ENCODE data around the gene SFTA2.
"Not testable (repeated sequence)": the region's sequence is repeated elsewhere in the genome, so short reads cannot be mapped to it uniquely, and the experiment has no call there.

Gene SFTA2

GRCh38 chr6:30935018-30935417, 3.0 kb upstream of the SFTA2 start:
- Histone ChIP-seq H3K9ac (no peak overlapping the region), H3K4me2 (no peak overlapping the region), H3K4me1 (peaks cover 0 to 8% (median 0%) of the 10 kb centered on the region in 10 experiments; a peak in 2 of 20 replicates), H4K20me1 (no peaks in the 10 kb centered on the region), H3K4me3 (no peak overlapping the region), H3K9me3 (replicated peaks in 1 of 11) (no peaks in the 10 kb centered on the region), H3K27me3 (no peaks in the 10 kb centered on the region), H3K36me3 (no peaks in the 10 kb centered on the region), H3K27ac (no peak overlapping the region)
- no peak for TF ChIP-seq Cebpa-rat (IDR thresholded peaks at IDR 0.05)

- TF ChIP-seq Cebpa-rat (IDR thresholded peaks at IDR 0.05): no peak
- no peak overlapping the region for H3K4me2 ChIP-seq
- H3K27me3 ChIP-seq: no peaks in the 10 kb centered on the region
- no peaks in the 10 kb centered on the region for H4K20me1 ChIP-seq
- no peak overlapping the region for H3K9ac ChIP-seq
- H3K4me1 ChIP-seq: no peaks in the 10 kb centered on the region
- peaks cover 0 to 15% (median 14%) of the 10 kb centered on the region in 11 experiments; a peak in 21 of 22 replicates for H3K36me3 ChIP-seq
- H3K27ac ChIP-seq: no peak overlapping the region
- no peak overlapping the region for H3K4me3 ChIP-seq
- H3K9me3 ChIP-seq (replicated peaks in 1 of 11): peaks cover 12 to 16% (median 14%) of the 10 kb centered on the region in 11 experiments
Measured at GRCh38 chr6:30932665-30933365, 845 bp upstream of the SFTA2 start.

- Histone ChIP-seq H3K36me3 (peaks cover 9 to 30% (median 29%) of the 10 kb centered on the region in 11 experiments), H3K4me1 (no peaks in the 10 kb centered on the region), H3K9ac (no peak overlapping the region), H3K4me2 (no peak overlapping the region), H3K27ac (no peak overlapping the region), H3K27me3 (no peaks in the 10 kb centered on the region), H3K4me3 (no peak overlapping the region), H3K9me3 (replicated peaks in 1 of 11) (peaks cover 12 to 19% (median 15%) of the 10 kb centered on the region in 11 experiments), H4K20me1 (no peaks in the 10 kb centered on the region)
- no peak for TF ChIP-seq Cebpa-rat (IDR thresholded peaks at IDR 0.05)
Measured at GRCh38 chr6:30931272-30931671, 698 bp downstream of the SFTA2 start.

GRCh38 chr6:30930506-30930905, 1.5 kb downstream of the SFTA2 start:
- no peaks in the 10 kb centered on the region for H3K27me3 ChIP-seq
- H3K9me3 ChIP-seq (replicated peaks in 1 of 11): peaks cover 12 to 19% (median 15%) of the 10 kb centered on the region in 11 experiments
- TF ChIP-seq Cebpa-rat (IDR thresholded peaks at IDR 0.05): no peak
- H3K4me2 ChIP-seq: no peak overlapping the region
- no peak overlapping the region for H3K9ac ChIP-seq
- H3K36me3 ChIP-seq: peaks cover 16 to 38% (median 37%) of the 10 kb centered on the region in 11 experiments
- H3K4me3 ChIP-seq: no peak overlapping the region
- H3K4me1 ChIP-seq: no peaks in the 10 kb centered on the region
- H4K20me1 ChIP-seq: peaks cover 0 to under 1% (median 0%) of the 10 kb centered on the region in 11 experiments; a peak in 2 of 22 replicates
- no peak overlapping the region for H3K27ac ChIP-seq

GRCh38 chr6:30928677-30929076, 3.3 kb downstream of the SFTA2 start:
- Histone ChIP-seq H3K9ac (no peak overlapping the region), H3K4me3 (no peak overlapping the region), H3K9me3 (replicated peaks in 1 of 11) (peaks cover 12 to 19% (median 15%) of the 10 kb centered on the region in 11 experiments), H3K4me2 (no peak overlapping the region), H3K36me3 (peaks cover 32 to 56% (median 53%) of the 10 kb centered on the region in 11 experiments), H3K27ac (no peak overlapping the region), H4K20me1 (peaks cover 0 to 6% (median 0%) of the 10 kb centered on the region in 11 experiments; a peak in 4 of 22 replicates), H3K27me3 (no peaks in the 10 kb centered on the region), H3K4me1 (no peaks in the 10 kb centered on the region)
- TF ChIP-seq Cebpa-rat (IDR thresholded peaks at IDR 0.05): no peak

GRCh38 chr6:30927080-30927479, 4.9 kb downstream of the SFTA2 start:
- H3K27ac ChIP-seq, H3K27me3 ChIP-seq: not testable (repeated sequence)
- H3K36me3 ChIP-seq: peaks cover 48 to 72% (median 69%) of the 10 kb centered on the region in 11 experiments

GRCh38 chr6:30926644-30927043, 5.3 kb downstream of the SFTA2 start:
- Histone ChIP-seq H3K4me1 (no peaks in the 10 kb centered on the region), H3K27me3 (no peaks in the 10 kb centered on the region), H4K20me1 (peaks cover 0 to 18% (median 0%) of the 10 kb centered on the region in 11 experiments; a peak in 4 of 22 replicates), H3K4me3 (no peak overlapping the region), H3K27ac (no peak overlapping the region), H3K36me3 (peaks cover 53 to 77% (median 73%) of the 10 kb centered on the region in 11 experiments), H3K9ac (no peak overlapping the region), H3K4me2 (no peak overlapping the region), H3K9me3 (replicated peaks in 1 of 11) (peaks cover 12 to 19% (median 15%) of the 10 kb centered on the region in 11 experiments)
- no peak for TF ChIP-seq Cebpa-rat (IDR thresholded peaks at IDR 0.05)

More at GRCh38 chr6:30927080-30927479, 4.9 kb downstream of the SFTA2 start:
- H3K9ac ChIP-seq, H3K4me1 ChIP-seq, H3K4me3 ChIP-seq, H3K4me2 ChIP-seq: not testable (repeated sequence)
- peaks cover 12 to 19% (median 15%) of the 10 kb centered on the region in 11 experiments for H3K9me3 ChIP-seq (replicated peaks in 1 of 11)
- peaks cover 0 to 18% (median 0%) of the 10 kb centered on the region in 11 experiments; a peak in 4 of 22 replicates for H4K20me1 ChIP-seq

- Histone ChIP-seq H3K9me3 (replicated peaks in 1 of 11) (peaks cover 11 to 17% (median 14%) of the 10 kb centered on the region in 11 experiments), H4K20me1 (peaks cover 0 to 31% (median 0%) of the 10 kb centered on the region in 11 experiments; a peak in 4 of 22 replicates), H3K36me3 (peaks cover 78 to 100% (median 99%) of the 10 kb centered on the region in 11 experiments)
- not testable (repeated sequence) for H3K4me2 ChIP-seq, H3K9ac ChIP-seq, H3K4me3 ChIP-seq, H3K27me3 ChIP-seq, H3K27ac ChIP-seq, H3K4me1 ChIP-seq
Measured at GRCh38 chr6:30924040-30924627, 7.8 kb downstream of the SFTA2 start.

- no peak overlapping the region for H3K4me3 ChIP-seq
- no peak overlapping the region for H3K27ac ChIP-seq
- no peak for TF ChIP-seq Cebpa-rat (IDR thresholded peaks at IDR 0.05)
- H4K20me1 ChIP-seq: peaks cover 0 to 31% (median 0%) of the 10 kb centered on the region in 11 experiments; a peak in 4 of 22 replicates
- H3K9ac ChIP-seq: no peak overlapping the region
- H3K36me3 ChIP-seq: peaks cover 92 to 100% (median 99%) of the 10 kb centered on the region in 11 experiments
- H3K9me3 ChIP-seq (replicated peaks in 1 of 11): no peaks in the 10 kb centered on the region
- no peak overlapping the region for H3K4me2 ChIP-seq
- no peaks in the 10 kb centered on the region for H3K27me3 ChIP-seq
- H3K4me1 ChIP-seq: no peaks in the 10 kb centered on the region
Measured at GRCh38 chr6:30922447-30922852, 9.5 kb downstream of the SFTA2 start.
